Measurements from ENCODE around the gene COX11. TPM values are rescaled to one million over a fixed set of nuclear protein-coding genes. Genes with fewer than 3 reads are reported as not detected.

Gene COX11
- polyA plus RNA-seq, 1 donor: 115 TPM

DNA sequence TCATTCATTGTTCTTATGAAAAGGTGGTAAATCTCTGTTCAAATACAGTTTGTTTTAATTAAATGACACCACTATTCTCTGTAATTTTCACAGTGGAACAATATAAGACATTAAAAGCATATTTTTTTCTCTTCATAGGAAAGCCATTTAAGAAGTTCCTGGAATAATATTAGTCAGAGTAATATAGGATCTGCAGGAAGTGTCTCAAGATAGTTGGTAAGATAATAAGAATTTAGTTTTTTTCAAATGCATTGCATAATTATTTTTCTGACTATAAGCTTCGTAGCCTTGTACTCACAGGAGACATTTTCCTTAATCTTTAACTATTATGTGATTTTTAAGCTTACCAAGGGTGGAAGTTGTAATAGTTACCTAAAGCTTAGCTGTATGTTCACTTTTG is 17.0 kb upstream of the COX11 start:
- peaks cover 7% of the 10 kb centered on the region for H3K36me3 ChIP-seq (ENCODE audit: control insufficient read depth, insufficient read depth, low read length)
- no CpG with 5 or more reads among the region's 1 CpG for WGBS (ENCODE audit: insufficient coverage, low lambda C conversion rate)
- H3K4me1 ChIP-seq (ENCODE audit: control insufficient read depth, insufficient read depth, low read length): no peaks in the 10 kb centered on the region
- no peak for DNase-seq
- no peak overlapping the region for H3K4me3 ChIP-seq (ENCODE audit: low read length)
- no peaks in the 10 kb centered on the region for H3K9me3 ChIP-seq (ENCODE audit: control insufficient read depth, low read depth, low read length)
- no peak overlapping the region for H3K27ac ChIP-seq (ENCODE audit: low read length)
- no peaks in the 10 kb centered on the region for H3K27me3 ChIP-seq (ENCODE audit: control insufficient read depth, insufficient read depth, low read length)

DNA sequence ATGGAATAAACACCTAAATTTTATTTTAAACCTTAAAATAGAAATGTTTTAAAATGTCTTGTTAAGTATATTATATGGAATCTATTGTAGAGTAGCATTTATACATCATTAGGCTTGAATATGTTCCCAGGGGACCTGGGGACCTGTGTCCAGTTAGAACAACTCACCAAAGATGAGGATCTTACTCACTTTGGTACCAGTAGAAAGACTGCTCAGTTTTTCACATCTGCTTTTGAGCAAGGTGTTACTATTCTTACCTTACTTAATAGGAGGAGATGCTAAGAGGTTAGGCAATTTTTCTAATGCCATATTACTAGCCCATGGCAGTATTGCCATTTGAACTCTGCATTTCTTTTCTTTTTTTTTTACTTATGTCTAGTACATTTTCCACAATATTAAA is 14.8 kb upstream of the COX11 start:
- H3K9me3 ChIP-seq (ENCODE audit: control insufficient read depth, low read depth, low read length): peaks cover 2% of the 10 kb centered on the region
- H3K27me3 ChIP-seq (ENCODE audit: control insufficient read depth, insufficient read depth, low read length): no peaks in the 10 kb centered on the region
- no peak overlapping the region for H3K27ac ChIP-seq (ENCODE audit: low read length)
- DNase-seq: no peak
- no peaks in the 10 kb centered on the region for H3K4me1 ChIP-seq (ENCODE audit: control insufficient read depth, insufficient read depth, low read length)
- H3K4me3 ChIP-seq (ENCODE audit: low read length): no peak overlapping the region
- peaks cover 7% of the 10 kb centered on the region for H3K36me3 ChIP-seq (ENCODE audit: control insufficient read depth, insufficient read depth, low read length)

DNA sequence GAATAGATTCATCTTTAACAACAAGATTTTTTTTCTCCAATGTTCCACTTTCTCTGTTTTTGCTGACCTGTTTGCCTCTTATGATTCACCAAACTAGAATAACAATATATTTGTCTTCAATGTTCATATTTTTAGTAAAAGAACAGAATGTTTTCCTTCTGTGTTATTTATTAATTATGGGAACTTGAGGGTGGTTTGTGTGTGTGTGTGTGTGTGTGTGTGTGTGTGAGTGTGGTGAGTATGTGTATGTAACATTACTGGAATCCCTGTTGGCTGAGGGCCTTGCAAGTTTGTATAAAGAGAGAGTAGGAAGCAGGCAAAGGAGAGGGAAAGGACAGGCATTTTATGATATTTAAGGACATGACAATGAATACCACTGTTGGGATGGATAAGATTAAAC is 13.9 kb upstream of the COX11 start:
- peaks cover 2% of the 10 kb centered on the region for H3K9me3 ChIP-seq (ENCODE audit: control insufficient read depth, low read depth, low read length)
- H3K4me3 ChIP-seq (ENCODE audit: low read length): no peak overlapping the region
- no peak for DNase-seq
- H3K36me3 ChIP-seq (ENCODE audit: control insufficient read depth, insufficient read depth, low read length): peaks cover 7% of the 10 kb centered on the region
- no peak overlapping the region for H3K27ac ChIP-seq (ENCODE audit: low read length)
- H3K4me1 ChIP-seq (ENCODE audit: control insufficient read depth, insufficient read depth, low read length): no peaks in the 10 kb centered on the region
- no peaks in the 10 kb centered on the region for H3K27me3 ChIP-seq (ENCODE audit: control insufficient read depth, insufficient read depth, low read length)

DNA sequence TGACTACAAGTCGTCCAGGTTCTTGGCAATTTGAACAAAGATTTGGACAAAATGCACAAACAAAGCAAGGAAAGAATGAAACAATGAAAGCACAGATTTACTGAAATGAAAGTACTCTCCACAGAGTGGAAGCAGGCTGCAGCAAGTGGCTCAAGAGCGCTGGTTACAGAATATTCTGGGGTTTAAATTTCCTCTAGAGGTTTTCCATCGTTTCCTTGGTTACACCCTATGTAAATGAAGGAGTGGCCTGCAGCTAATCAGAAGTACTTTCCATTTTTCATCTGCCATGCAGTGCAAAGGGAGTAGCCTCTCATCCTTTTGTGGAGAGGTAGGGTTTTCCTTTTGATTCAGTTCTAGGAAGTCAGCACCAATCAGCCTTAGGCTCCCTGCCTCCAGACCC is 11.9 kb upstream of the COX11 start:
- Histone ChIP-seq H3K27me3 (ENCODE audit: control insufficient read depth, insufficient read depth, low read length) (no peaks in the 10 kb centered on the region), H3K27ac (ENCODE audit: low read length) (no peak overlapping the region), H3K36me3 (ENCODE audit: control insufficient read depth, insufficient read depth, low read length) (no peaks in the 10 kb centered on the region), H3K4me3 (ENCODE audit: low read length) (no peak overlapping the region), H3K9me3 (ENCODE audit: control insufficient read depth, low read depth, low read length) (peaks cover 2% of the 10 kb centered on the region), H3K4me1 (ENCODE audit: control insufficient read depth, insufficient read depth, low read length) (no peaks in the 10 kb centered on the region)
- DNase-seq: no peak
- WGBS (ENCODE audit: insufficient coverage, low lambda C conversion rate): 80% methylated on average over 1 of the region's 3 CpGs

DNA sequence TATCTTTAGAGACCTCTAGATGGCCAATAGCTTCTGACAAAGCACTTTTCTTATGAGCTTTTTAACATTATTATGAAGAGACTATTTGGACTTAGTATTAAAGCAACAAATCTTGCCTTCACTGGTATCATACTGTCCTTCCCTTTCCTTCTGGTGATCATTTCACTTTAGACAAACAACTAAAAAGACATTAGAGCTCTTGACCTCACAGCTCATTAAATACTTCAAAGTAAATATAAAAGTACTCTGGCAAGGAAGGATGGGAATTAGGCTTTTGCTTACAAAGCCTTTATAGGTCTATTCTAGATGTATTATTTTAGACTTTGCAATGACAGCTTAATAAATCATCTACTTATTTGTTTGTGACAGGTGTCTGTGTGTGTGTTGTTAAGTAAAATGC is 11.2 kb upstream of the COX11 start:
- Histone ChIP-seq H3K4me1 (ENCODE audit: control insufficient read depth, insufficient read depth, low read length) (no peaks in the 10 kb centered on the region), H3K9me3 (ENCODE audit: control insufficient read depth, low read depth, low read length) (peaks cover 2% of the 10 kb centered on the region), H3K27me3 (ENCODE audit: control insufficient read depth, insufficient read depth, low read length) (no peaks in the 10 kb centered on the region), H3K4me3 (ENCODE audit: low read length) (no peak overlapping the region), H3K36me3 (ENCODE audit: control insufficient read depth, insufficient read depth, low read length) (no peaks in the 10 kb centered on the region), H3K27ac (ENCODE audit: low read length) (no peak overlapping the region)
- no peak for DNase-seq

DNA sequence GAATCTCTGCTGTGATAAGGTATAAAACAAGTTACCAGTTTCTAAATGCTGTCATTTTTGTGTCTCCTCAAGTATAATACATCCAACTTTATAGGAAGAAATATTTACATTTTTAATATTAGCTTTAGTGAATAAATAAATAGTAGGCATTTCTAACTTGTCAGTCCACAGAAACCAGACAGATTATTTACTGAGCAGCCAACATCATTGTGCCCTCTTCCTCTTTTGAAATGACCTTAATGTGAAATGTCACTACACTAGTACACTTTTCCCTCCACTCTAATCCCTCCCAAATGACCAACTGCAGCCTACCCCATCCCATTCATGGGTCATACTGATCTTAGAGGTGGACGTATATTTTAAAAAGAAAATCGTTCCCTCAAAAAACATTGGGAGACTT is 9.3 kb upstream of the COX11 start:
- WGBS (ENCODE audit: insufficient coverage, low lambda C conversion rate): 100% methylated on average over 1 of the region's 2 CpGs
- no peaks in the 10 kb centered on the region for H3K27me3 ChIP-seq (ENCODE audit: control insufficient read depth, insufficient read depth, low read length)
- no peak for DNase-seq
- H3K4me1 ChIP-seq (ENCODE audit: control insufficient read depth, insufficient read depth, low read length): no peaks in the 10 kb centered on the region
- no peak overlapping the region for H3K4me3 ChIP-seq (ENCODE audit: low read length)
- no peak overlapping the region for H3K27ac ChIP-seq (ENCODE audit: low read length)
- H3K9me3 ChIP-seq (ENCODE audit: control insufficient read depth, low read depth, low read length): peaks cover 2% of the 10 kb centered on the region
- H3K36me3 ChIP-seq (ENCODE audit: control insufficient read depth, insufficient read depth, low read length): no peaks in the 10 kb centered on the region

DNA sequence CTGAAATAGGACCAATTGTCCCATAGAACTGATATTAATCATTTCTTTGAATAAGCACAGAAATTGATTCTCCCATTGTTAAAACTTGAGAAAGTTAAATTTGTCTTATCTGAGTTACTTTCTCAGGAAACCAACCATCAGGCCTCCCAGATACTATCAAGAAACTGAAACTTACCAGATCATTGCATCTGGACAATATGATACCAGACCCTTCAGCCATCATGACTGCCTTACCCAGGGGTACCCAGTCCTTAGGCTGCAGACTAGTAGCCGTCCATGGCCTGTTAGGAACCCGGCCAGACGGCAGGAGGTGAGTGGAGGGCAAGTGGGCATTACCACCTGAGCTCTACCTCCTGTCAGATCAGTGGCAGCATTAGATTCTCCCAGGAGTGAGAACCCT is 7.9 kb upstream of the COX11 start:
- Histone ChIP-seq H3K36me3 (ENCODE audit: control insufficient read depth, insufficient read depth, low read length) (no peaks in the 10 kb centered on the region), H3K27ac (ENCODE audit: low read length) (no peak overlapping the region), H3K27me3 (ENCODE audit: control insufficient read depth, insufficient read depth, low read length) (no peaks in the 10 kb centered on the region), H3K4me3 (ENCODE audit: low read length) (no peak overlapping the region), H3K9me3 (ENCODE audit: control insufficient read depth, low read depth, low read length) (peaks cover 2% of the 10 kb centered on the region), H3K4me1 (ENCODE audit: control insufficient read depth, insufficient read depth, low read length) (peaks cover 1% of the 10 kb centered on the region)
- WGBS (ENCODE audit: insufficient coverage, low lambda C conversion rate): no CpG with 5 or more reads among the region's 3 CpGs
- no peak for DNase-seq

DNA sequence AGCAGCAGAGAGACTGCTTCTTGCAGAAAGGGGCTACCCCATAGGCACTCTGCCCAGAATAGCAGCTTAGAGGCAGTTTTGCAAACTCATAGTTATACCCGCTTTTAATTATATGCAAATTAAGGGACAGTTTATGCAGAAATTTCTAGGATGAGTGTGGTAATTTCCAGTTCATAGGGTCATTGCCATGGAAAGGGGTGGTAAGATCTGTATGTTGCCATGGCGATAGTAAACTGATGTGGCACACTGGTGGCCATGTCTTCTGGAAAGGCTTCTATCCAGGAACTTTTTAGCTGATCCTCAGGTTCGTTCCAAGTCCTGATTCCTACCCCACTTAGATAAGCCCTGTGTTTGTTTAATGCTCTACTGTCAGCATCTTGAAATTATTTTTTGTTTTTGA is 6.3 kb upstream of the COX11 start:
- Histone ChIP-seq H3K27ac (ENCODE audit: low read length) (no peak overlapping the region), H3K4me1 (ENCODE audit: control insufficient read depth, insufficient read depth, low read length) (peaks cover 8% of the 10 kb centered on the region), H3K27me3 (ENCODE audit: control insufficient read depth, insufficient read depth, low read length) (no peaks in the 10 kb centered on the region), H3K9me3 (ENCODE audit: control insufficient read depth, low read depth, low read length) (no peaks in the 10 kb centered on the region), H3K36me3 (ENCODE audit: control insufficient read depth, insufficient read depth, low read length) (no peaks in the 10 kb centered on the region), H3K4me3 (ENCODE audit: low read length) (no peak overlapping the region)
- no peak for DNase-seq
- WGBS (ENCODE audit: insufficient coverage, low lambda C conversion rate): no CpG with 5 or more reads among the region's 3 CpGs

DNA sequence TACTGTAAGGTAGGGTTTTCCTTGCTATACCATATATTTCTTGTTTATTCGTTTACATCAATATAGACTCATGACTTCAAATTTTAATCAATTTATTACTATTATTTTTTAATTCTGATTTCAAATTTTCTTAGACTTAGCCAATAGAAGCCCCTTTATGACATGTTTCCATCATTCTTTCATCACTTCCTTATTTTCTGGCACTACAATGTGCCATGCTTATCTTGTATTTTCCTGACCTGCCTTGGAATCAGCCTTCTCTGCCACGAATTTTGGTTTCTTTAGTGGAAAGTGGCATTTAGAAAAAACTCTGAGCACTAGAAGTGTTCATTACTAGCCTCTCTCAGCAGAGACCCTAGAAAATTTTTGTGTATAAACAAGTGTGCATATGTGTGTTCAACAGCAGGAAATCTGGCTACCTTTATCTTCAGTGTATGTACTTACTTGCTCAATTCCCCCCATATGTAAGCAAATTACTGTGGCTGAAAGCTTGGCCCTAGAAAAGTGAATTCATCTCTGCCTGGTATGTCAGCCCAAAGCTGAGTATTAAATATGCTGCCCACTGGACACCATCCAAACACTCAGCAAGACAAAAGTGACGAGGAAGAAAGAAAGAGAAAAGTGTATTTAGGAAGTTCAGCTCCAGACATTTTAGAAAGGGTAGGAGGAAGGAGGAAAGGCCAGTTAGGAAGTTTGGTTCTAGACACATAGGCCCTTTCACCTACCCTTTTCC is 4.1 kb upstream of the COX11 start:
- Histone ChIP-seq H3K36me3 (ENCODE audit: control insufficient read depth, insufficient read depth, low read length) (no peaks in the 10 kb centered on the region), H3K9me3 (ENCODE audit: control insufficient read depth, low read depth, low read length) (no peaks in the 10 kb centered on the region), H3K27ac (ENCODE audit: low read length) (no peak overlapping the region), H3K27me3 (ENCODE audit: control insufficient read depth, insufficient read depth, low read length) (no peaks in the 10 kb centered on the region), H3K4me3 (ENCODE audit: low read length) (no peak overlapping the region), H3K4me1 (ENCODE audit: control insufficient read depth, insufficient read depth, low read length) (peaks cover 12% of the 10 kb centered on the region)
- no peak for DNase-seq
- 100% methylated on average over 2 of the region's 3 CpGs for WGBS (ENCODE audit: insufficient coverage, low lambda C conversion rate)

DNA sequence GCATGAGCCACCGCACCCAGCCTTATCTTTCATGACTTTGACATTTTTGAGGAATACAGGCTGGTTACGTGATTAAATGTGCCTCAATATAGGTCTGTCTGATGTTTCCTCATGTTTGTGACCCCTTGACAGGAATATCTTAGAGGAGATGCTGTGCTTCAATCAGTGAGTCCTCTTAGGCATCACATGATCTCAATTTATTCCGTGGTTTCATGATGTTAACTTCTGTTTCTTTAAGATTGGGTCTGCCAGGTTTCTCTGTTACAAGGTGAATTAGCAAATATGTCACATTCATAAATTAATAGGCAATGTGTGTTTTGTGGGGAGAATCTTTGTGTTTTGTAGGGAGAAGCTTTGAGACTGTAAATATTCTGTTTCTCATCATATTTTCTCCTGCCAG is 3.4 kb upstream of the COX11 start:
- Histone ChIP-seq H3K9me3 (ENCODE audit: control insufficient read depth, low read depth, low read length) (no peaks in the 10 kb centered on the region), H3K4me1 (ENCODE audit: control insufficient read depth, insufficient read depth, low read length) (peaks cover 12% of the 10 kb centered on the region), H3K4me3 (ENCODE audit: low read length) (no peak overlapping the region), H3K27ac (ENCODE audit: low read length) (no peak overlapping the region), H3K36me3 (ENCODE audit: control insufficient read depth, insufficient read depth, low read length) (no peaks in the 10 kb centered on the region), H3K27me3 (ENCODE audit: control insufficient read depth, insufficient read depth, low read length) (no peaks in the 10 kb centered on the region)
- DNase-seq: no peak
- WGBS (ENCODE audit: insufficient coverage, low lambda C conversion rate): no CpG with 5 or more reads among the region's 3 CpGs

DNA sequence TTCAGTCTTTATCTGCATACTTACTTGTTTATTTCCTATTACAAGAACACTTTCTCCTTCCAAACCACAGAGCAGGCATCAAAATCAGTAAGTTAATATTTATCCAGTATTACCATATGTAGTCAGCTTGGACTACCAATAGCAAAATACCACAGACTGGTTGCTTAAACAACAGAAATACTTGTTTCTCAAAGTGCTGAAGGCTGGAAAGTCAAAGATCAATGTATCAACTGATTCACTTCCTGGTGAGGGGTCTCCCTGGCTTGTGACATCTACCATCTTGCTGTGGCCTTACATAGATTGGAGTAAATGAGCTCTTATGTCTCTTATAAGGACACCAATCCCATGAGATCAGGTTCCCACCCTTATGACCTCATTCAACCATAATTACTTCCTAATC is 2.7 kb upstream of the COX11 start:
- peak in 1 of 2 donors; percentile 38 for DNase-seq
- Histone ChIP-seq H3K27me3 (ENCODE audit: control insufficient read depth, insufficient read depth, low read length) (no peaks in the 10 kb centered on the region), H3K9me3 (ENCODE audit: control insufficient read depth, low read depth, low read length) (no peaks in the 10 kb centered on the region), H3K4me1 (ENCODE audit: control insufficient read depth, insufficient read depth, low read length) (peaks cover 12% of the 10 kb centered on the region), H3K36me3 (ENCODE audit: control insufficient read depth, insufficient read depth, low read length) (peaks cover 2% of the 10 kb centered on the region), H3K27ac (ENCODE audit: low read length) (peak overlapping the region; percentile 32), H3K4me3 (ENCODE audit: low read length) (no peak overlapping the region)
